Pancreas (tissue), 10 donors: ENCODE results near the gene HTATSF1. TPM values are rescaled to one million over a fixed set of nuclear protein-coding genes. Genes with fewer than 3 reads are reported as not detected.

ENCODE experiments used
- ATAC-seq, 4 donors: fragments of 200-7000 bp; cut with Tn5 transposase; one replicate each; pipeline versions ENCODE4 v1.8.0 to v1.9.1; 2020; ENCODE audit warnings: mild to moderate bottlenecking in 4 of 4, moderate library complexity in 4 of 4
- DNase-seq, 6 donors: peaks; one replicate each; pipeline ENCODE4 v3.0.0-alpha.2; 2020
- FAIRE-seq: peaks from 2 replicates; lab custom pipeline; 2012; peaks lifted over from hg19 to GRCh38; lab: Jason Lieb, UNC
- H3K27ac ChIP-seq, 4 donors: fragments of 200-600 bp; sonication (generic); 1 replicate in 3 of 4; 2 replicates in 1 of 4; pipeline versions ENCODE4 v1.5.0 to v1.8.0; 2020
- H3K27me3 ChIP-seq, 4 donors: fragments of 200-600 bp; one replicate each; pipeline ENCODE4 v1.8.0; 2021
- H3K36me3 ChIP-seq, 3 donors: fragments of 200-600 bp; sonication (generic) in 1 of 3; one replicate each; pipeline versions ENCODE4 v1.5.0 to v1.8.0; 2020 to 2021
- H3K4me1 ChIP-seq, 3 donors: fragments of 200-600 bp; one replicate each; pipeline ENCODE4 v1.8.0; 2021
- H3K4me3 ChIP-seq, 4 donors: fragments of 200-600 bp; sonication (generic) in 2 of 4; one replicate each; pipeline versions ENCODE4 v1.5.0 to v1.8.0; 2020 to 2021
- H3K9me3 ChIP-seq, 4 donors: fragments of 200-600 bp; one replicate each; pipeline ENCODE4 v1.8.0; 2021
- CTCF ChIP-seq, 4 donors: fragments of 200-600 bp; sonication (generic) in 3 of 4; IDR thresholded peaks; one replicate each; pipeline versions ENCODE4 v1.5.0 to v1.8.0; 2021; ENCODE audit warnings: antibody characterized with exemption in 4 of 4
- WGBS, 2 donors: extraction: QIAGEN DNeasy Blood & Tissue Kit; methylation state at CpG; one replicate each; pipeline ENCODE4 v1.1.7; 2013; 5-methylcytosine and 5-hydroxymethylcytosine counted together
- intact Hi-C, 3 donors: fragments of 100-400 bp; cut with DNase I; formaldehyde crosslinking; loops; one replicate each; pipeline versions ENCODE4 v1.11.1 to v1.14.2; 2022
- polyA plus RNA-seq, 2 donors: library from polyadenylated mRNA; stranded (reverse); fragments of 200-250 nt; gene quantifications; one replicate each; pipeline ENCODE4 v1.2.3, GENCODE V29; 2013
- total RNA-seq, 6 donors: library from RNA; stranded (reverse); fragmentation: NEBNext Ultra II Directional in 4 of 6; extraction: Animal tissue kit (Norgen Biotek cat#: 25700) in 4 of 6; gene quantifications; one replicate each; pipeline versions ENCODE4 v1.2.1 to v1.2.4, GENCODE V29; 2021 to 2023
- donor health status: healthy with polysubstance abuse.
- donor health status: DM: no; HTN: no; CAD: no; lungs with moderate emphysema.
- donor health status: DM: no; HTN: no; CAD: no.
- donor health status: control.
- donor health status: control.
- donor health status: Bipolar disorder and iron deficiency.
- donor health status: DM: yes; HTN: yes; CAD: no.
- donor health status: DM: no; HTN: no; CAD: no.
- donor health status: DM: no; HTN: no; CAD: no.
- donor health status: DM: yes; HTN: yes; CAD: no.

The HTATSF1 gene
- total and polyA plus RNA-seq, 8 donors, result 9.2 to 26.4 (median 13.0) TPM

- FAIRE-seq, result no peak
- Histone ChIP-seq H3K4me1 (no peaks in the 10 kb centered on the region), H3K36me3 (no peaks in the 10 kb centered on the region), H3K9me3 (no peaks in the 10 kb centered on the region), H3K4me3 (no peak overlapping the region), H3K27me3 (no peaks in the 10 kb centered on the region), H3K27ac (no peak overlapping the region)
- intact Hi-C loops, result no loop called here
- ATAC-seq, result no peak
- no peak for TF ChIP-seq CTCF (IDR thresholded peaks at IDR 0.05)
- WGBS, 2 donors, result 65 to 72% methylated on average over 2 of the region's 2 CpGs
- DNase-seq, result no peak
Observed at GRCh38 chrX:136529795-136530194, 32.4 kb downstream of the HTATSF1 start.

- Histone ChIP-seq H3K4me1 (no peaks in the 10 kb centered on the region), H3K9me3 (no peaks in the 10 kb centered on the region), H3K36me3 (no peaks in the 10 kb centered on the region), H3K27ac (no peak within 1 kb of the TSS), H3K27me3 (no peaks in the 10 kb centered on the region), H3K4me3 (no peak within 1 kb of the TSS)
- WGBS, 2 donors, result 50 to 54% methylated on average over 3 of the region's 3 CpGs
- FAIRE-seq (no peak), ATAC-seq (no peak), DNase-seq (no peak)
- intact Hi-C loops, result no loop called here
- no peak for TF ChIP-seq CTCF (IDR thresholded peaks at IDR 0.05)
Observed at GRCh38 chrX:136531951-136532350, 34.6 kb downstream of the HTATSF1 start, which contains the start of gene VGLL1. Gene VGLL1 (plus strand): TSS chrX:136532215. CDS start chrX:136536021, 3,806 bp downstream.

- FAIRE-seq (no peak), ATAC-seq (no peak), DNase-seq (no peak)
- 72 to 93% methylated on average over 2 of the region's 2 CpGs for WGBS, 2 donors
- Histone ChIP-seq H3K27ac (no peak overlapping the region), H3K4me1 (no peaks in the 10 kb centered on the region), H3K27me3 (peaks cover 0 to 5% (median 0%) of the 10 kb centered on the region in 4 donors), H3K36me3 (no peaks in the 10 kb centered on the region), H3K9me3 (no peaks in the 10 kb centered on the region), H3K4me3 (no peak overlapping the region)
- intact Hi-C loops, result no loop called here
- TF ChIP-seq CTCF (IDR thresholded peaks at IDR 0.05), result no peak
Observed at GRCh38 chrX:136534131-136534530, 36.7 kb downstream of the HTATSF1 start.

- 59 to 77% methylated on average over 2 of the region's 2 CpGs for WGBS, 2 donors
- Histone ChIP-seq H3K4me1 (no peaks in the 10 kb centered on the region), H3K27me3 (peaks cover 0 to 5% (median 0%) of the 10 kb centered on the region in 4 donors), H3K4me3 (no peak overlapping the region), H3K27ac (no peak overlapping the region), H3K9me3 (no peaks in the 10 kb centered on the region), H3K36me3 (no peaks in the 10 kb centered on the region)
- no peak for DNase-seq
- FAIRE-seq, result no peak
- TF ChIP-seq CTCF (IDR thresholded peaks at IDR 0.05), result no peak
- intact Hi-C loops, result no loop called here
- no peak for ATAC-seq
Observed at GRCh38 chrX:136538811-136539210, 41.4 kb downstream of the HTATSF1 start.

- H3K4me3 ChIP-seq, result no peak overlapping the region
- H3K27ac ChIP-seq, result no peak overlapping the region
- WGBS, 2 donors, result 64 to 79% methylated on average over 5 of the region's 5 CpGs
- FAIRE-seq (no peak), ATAC-seq (no peak), DNase-seq (no peak)
- no peaks in the 10 kb centered on the region for H3K9me3 ChIP-seq
- H3K27me3 ChIP-seq, result peaks cover 0 to 9% (median 0%) of the 10 kb centered on the region in 4 donors
- intact Hi-C loops, result no loop called here
- H3K36me3 ChIP-seq, result no peaks in the 10 kb centered on the region
- no peaks in the 10 kb centered on the region for H3K4me1 ChIP-seq
- no peak for TF ChIP-seq CTCF (IDR thresholded peaks at IDR 0.05)
Observed at GRCh38 chrX:136540226-136540625, 42.8 kb downstream of the HTATSF1 start.
